ENCODE results near the gene PRELP.

PRELP gene

GRCh38 chr1:203523667-203524066 lies 48.1 kb downstream of the PRELP start:
- FAIRE-seq (no peak), DNase-seq (ENCODE audit: insufficient read length, low spot score) (no peak)
- TF ChIP-seq, protein P1, sequence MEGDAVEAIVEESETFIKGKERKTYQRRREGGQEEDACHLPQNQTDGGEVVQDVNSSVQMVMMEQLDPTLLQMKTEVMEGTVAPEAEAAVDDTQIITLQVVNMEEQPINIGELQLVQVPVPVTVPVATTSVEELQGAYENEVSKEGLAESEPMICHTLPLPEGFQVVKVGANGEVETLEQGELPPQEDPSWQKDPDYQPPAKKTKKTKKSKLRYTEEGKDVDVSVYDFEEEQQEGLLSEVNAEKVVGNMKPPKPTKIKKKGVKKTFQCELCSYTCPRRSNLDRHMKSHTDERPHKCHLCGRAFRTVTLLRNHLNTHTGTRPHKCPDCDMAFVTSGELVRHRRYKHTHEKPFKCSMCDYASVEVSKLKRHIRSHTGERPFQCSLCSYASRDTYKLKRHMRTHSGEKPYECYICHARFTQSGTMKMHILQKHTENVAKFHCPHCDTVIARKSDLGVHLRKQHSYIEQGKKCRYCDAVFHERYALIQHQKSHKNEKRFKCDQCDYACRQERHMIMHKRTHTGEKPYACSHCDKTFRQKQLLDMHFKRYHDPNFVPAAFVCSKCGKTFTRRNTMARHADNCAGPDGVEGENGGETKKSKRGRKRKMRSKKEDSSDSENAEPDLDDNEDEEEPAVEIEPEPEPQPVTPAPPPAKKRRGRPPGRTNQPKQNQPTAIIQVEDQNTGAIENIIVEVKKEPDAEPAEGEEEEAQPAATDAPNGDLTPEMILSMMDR (IDR thresholded peaks at IDR 0.05; ENCODE audit: insufficient read depth, missing control alignments), result no peak

DNA sequence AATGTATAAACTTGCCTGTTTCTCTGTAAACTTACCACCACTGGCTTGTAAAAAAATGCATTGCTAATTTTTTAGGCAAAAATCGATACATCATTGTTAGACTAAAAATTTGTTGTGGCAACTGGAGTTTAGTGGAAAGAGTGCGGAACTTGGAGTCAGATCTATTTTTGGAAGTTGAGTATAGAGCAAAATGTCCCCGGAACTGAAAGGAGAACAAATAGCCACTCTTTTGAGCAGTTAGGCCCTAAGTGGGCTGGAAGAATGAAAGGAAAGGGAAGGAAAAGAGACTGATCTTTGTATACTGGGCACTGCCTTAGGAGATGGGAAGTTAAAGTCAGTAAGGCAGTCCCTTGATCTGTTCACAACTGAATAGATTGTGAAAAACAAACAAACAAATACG lies 48.5 kb downstream of the PRELP start:
- DNase-seq (ENCODE audit: insufficient read length, low spot score) (no peak), FAIRE-seq (no peak)
- TF ChIP-seq, protein P1 (IDR thresholded peaks at IDR 0.05; ENCODE audit: insufficient read depth, missing control alignments), result no peak

- FAIRE-seq (no peak), DNase-seq (ENCODE audit: insufficient read length, low spot score) (no peak)
- TF ChIP-seq, protein P1 (IDR thresholded peaks at IDR 0.05; ENCODE audit: insufficient read depth, missing control alignments), result no peak
Measured at GRCh38 chr1:203524824-203525223, 49.2 kb downstream of the PRELP start.

DNA sequence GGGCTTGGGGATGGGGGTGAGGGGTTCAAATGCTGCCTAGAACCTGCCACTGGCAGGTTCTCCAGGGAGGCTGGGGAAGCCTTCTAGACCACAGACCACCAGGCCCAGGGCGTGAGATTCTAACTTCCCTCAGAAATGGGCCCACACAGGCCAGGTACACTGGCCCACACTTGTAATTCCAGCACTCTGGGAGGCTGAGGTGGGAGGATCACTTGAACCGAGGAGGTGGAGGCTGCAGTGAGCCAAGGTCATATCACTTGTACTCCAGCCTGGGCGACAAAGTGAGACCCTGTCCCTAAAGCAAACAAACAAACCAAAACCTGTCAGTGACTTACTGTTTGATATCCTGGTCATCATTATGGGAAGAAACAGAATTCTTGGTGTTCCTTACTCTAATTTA lies 50.1 kb downstream of the PRELP start:
- no peak for DNase-seq (ENCODE audit: insufficient read length, low spot score)
- TF ChIP-seq, protein P1 (IDR thresholded peaks at IDR 0.05; ENCODE audit: insufficient read depth, missing control alignments), result no peak
- FAIRE-seq, result no peak

GRCh38 chr1:203526130-203526529 lies 50.5 kb downstream of the PRELP start:
- FAIRE-seq (no peak), DNase-seq (ENCODE audit: insufficient read length, low spot score) (no peak)
- TF ChIP-seq, protein P1 (IDR thresholded peaks at IDR 0.05; ENCODE audit: insufficient read depth, missing control alignments), result no peak

DNA sequence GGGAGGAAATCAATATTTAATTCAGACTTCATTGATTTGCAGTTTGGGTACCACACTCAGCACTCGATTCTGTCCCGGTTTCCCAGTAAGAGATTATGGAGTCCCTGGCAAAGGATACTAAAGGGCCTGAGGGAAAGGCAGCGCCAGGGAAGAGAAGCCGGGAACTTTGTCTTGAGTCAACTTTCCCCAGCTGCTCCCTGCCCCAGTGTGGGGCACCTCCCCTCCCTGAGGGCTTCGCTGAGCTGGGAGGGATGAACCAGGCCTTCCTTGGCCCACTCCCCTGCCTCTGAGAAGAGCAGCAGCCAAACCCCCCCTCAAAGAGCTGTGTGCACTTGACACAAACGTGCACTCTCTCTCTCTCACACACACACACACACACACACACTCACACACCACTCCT lies 51.0 kb downstream of the PRELP start:
- TF ChIP-seq, protein P1 (IDR thresholded peaks at IDR 0.05; ENCODE audit: insufficient read depth, missing control alignments), result no peak
- DNase-seq (ENCODE audit: insufficient read length, low spot score) (no peak), FAIRE-seq (no peak)

DNA sequence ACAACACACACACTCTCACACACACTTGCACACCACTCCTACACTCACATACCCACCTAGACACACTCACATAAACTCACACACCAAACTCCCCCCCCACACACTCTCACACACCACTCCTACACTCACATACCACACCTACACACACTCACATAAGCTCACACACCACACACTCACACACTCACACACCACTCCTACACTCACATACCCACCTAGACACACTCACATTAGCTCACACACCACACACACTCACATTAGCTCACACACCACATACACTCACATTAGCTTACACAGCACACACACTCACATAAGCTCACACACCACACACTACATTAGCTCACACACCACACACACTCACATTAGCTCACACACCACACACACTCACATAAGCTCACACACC lies 51.4 kb downstream of the PRELP start:
- FAIRE-seq (peak; percentile 86), DNase-seq (ENCODE audit: insufficient read length, low spot score) (no peak)
- TF ChIP-seq, protein P1 (IDR thresholded peaks at IDR 0.05; ENCODE audit: insufficient read depth, missing control alignments), result no peak

All from D721Med (cell line).